GM18873 (cell line): ENCODE results near the gene C1GALT1C1L.
"Not testable (repeated sequence)": the region's sequence is repeated elsewhere in the genome, so short reads cannot be mapped to it uniquely, and the experiment has no call there.

Source experiments
- ATAC-seq: cut with Tn5 transposase; IDR thresholded peaks from one replicate; pipeline ENCODE4 v1.9.1; 2021; ENCODE audit warnings: mild to moderate bottlenecking, moderate library complexity, moderate number of reproducible peaks; ENCODE audit not compliant: unreplicated experiment, low FRiP score

Gene C1GALT1C1L

DNA sequence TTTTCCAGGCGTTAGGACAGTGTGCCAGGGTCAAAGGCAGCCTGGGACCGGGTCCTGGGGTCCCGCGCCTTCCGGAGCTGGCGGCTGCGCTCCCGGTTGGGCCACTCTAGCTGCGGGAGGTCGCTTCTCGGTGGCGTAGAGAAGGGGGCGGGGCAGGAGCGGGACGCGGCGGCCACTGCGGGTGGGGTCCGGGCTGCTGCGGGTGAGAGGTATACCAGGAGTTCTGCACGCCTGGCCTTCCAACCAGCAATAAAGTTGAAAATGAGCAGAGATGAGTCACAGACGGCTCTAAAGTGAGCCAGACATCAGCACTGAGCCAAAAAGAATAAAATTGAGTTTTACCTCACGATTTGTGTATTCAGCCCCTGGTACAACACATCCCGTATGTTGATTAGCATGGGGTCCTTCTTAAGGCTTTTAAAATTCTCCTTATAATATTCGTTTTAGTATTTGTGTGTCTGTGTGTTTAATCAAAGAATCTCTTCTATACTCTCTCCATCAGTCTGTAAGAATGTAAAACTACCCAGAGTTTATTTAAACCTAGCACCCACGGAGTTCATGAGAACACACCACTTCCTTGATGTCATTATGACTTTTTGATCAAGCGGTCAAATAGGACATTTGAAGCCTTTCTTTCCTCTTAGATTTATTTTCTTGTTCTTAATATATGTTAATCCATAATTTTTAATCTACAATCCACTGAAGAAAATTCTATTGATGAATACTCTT lies at the start of gene C1GALT1C1L:
Gene C1GALT1C1L, minus strand, starts transcription at position 108 of the 729 bp plus-strand sequence. Its CDS starts 107 bp downstream, at position 1.
- no peak for ATAC-seq

DNA sequence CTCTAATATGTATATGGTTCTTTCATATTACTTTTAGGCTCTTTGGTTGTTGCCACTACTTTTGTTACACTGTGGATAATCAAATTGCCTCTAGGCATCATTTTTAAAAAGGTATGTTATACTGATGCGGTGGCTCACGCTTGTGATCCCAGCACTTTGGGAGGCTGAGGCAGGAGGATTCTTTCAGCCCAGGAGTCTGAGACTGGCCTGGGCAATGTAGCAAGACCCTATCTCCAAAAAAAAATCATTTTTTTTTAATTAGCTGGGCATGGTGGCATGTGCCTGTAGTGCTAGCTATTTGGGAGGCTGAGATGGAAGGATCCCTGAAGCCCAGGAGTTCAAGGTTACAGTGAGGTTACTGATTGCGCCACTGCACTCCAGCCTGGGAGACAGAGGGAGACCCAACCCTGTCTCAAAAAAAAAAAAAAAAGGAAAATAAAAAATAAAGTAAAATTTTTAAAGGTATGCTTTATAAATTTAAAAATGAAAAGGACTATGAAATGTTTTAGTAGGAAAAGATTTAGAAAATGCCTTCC lies 49.5 kb upstream of the C1GALT1C1L start:
- no peak for ATAC-seq

DNA sequence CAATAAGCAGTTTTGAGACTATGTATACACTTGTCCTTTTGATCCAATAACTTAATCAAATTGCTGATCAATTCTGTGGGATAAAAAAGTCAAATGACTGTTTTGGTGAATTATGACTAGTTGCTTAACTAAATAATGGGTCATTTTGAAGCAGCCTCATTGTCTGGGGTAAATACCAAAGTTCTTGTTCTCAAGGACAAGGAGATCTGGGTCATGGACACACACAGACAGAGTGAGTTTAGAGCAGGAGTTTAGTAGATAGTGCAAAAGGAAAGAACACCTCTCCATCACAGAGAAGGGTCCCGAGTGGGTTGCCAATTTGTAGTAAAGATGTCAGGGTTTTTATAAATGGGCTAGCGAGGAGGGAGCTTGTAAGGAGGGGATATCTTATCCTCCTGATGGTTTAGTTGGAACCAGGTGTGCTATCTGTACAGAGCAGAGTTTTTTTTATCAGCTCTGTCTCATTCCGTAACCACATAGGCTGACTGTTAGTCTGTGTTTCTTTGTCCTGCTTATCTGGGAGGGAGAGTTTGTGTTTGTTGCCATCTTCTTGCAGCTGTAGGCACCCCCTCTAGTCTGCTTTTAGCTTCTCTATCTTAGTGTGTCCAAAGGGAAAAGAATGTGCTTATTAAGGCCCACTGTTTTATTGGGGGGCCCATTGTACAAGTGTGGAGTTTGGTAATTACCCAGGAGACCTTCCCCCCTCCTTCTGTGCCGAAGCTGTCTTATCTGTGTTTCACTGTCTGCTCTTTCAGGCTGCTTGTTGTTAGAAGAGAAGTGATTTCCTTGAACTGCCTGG lies 48.7 kb upstream of the C1GALT1C1L start:
- ATAC-seq: no peak

DNA sequence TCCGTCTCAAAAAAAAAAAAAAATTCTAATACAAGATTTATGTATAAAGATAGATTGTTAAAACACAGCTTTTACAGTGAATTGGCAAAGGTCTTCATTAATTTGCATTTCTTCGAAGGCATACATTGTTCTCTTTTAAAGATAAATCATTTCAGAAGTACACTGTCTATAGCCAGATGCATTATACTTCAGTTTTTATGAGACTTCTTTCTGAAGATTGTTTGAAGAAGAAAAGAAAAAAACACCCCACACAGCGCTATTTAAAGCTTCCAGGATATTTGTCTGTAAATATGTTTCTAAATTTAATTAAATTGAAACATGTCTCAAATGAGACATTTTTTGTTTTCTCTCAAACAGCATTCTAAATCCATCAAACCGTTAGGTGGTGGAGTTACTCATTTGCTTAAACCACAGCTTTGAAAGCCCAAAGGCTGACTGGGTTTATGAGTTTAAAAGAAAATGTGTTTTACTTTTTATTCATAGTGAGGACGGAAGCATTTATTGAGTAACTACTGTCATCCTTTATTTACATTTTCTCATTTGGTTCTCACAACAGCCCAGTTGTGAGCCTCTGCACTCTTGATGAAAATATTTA lies 42.4 kb upstream of the C1GALT1C1L start:
- ATAC-seq: no peak

DNA sequence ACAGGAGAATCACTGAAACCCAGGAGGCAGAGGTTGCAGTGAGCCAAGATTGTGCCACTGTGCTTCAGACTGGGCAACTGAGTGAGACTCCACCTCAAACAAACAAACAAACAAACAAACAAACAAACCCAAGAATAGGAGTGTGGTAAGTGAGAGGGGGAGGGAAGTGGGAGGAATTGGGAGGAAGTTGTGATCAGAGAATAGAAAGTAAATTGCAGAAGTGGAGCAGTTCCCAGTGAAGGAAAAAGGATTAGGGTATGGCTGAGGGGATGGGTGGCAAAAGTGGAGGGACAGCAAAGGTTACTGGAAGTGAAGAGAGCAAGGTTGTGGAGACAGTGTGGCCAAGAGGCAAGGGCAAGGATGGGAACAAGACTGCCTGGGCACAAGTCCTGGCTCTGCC lies 41.1 kb upstream of the C1GALT1C1L start:
- ATAC-seq: no peak

DNA sequence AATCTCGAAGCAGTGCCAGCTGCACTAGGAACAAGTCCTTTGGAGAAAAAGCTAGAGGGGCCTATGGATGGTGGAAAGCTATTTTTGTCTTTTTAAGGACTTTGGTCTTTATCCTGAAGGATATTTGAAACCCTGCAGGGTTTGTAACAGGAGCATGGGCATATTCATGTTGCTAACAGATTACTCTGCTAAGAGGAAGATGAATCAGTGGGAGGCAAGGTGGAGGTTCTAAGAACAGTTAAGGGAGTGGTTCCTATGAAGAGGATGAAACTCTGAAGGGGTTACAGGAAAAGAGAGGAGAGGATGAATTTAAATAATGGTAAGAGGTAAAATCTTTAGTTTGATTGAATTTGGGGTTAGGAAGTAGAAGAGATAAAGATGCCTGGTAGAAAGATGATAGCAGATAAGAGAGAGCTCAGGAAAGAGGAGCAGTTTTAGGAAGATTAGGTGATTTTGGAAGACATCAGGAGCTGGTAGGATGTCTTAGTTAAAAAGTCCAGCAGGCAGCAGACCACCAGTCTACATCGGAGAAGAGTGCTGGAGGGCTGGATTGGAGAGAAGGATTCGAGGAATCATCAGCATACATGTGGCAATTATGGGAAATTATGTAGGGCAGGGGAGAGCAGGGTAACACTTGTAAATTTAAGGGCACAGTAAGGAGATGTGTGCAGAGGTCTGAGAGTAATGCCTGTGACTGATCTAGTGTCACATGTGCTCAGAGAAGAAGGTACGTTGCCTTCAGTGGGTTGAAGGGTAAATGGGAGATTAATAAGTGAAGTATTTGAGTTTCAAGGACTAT lies 39.3 kb upstream of the C1GALT1C1L start:
- no peak for ATAC-seq

DNA sequence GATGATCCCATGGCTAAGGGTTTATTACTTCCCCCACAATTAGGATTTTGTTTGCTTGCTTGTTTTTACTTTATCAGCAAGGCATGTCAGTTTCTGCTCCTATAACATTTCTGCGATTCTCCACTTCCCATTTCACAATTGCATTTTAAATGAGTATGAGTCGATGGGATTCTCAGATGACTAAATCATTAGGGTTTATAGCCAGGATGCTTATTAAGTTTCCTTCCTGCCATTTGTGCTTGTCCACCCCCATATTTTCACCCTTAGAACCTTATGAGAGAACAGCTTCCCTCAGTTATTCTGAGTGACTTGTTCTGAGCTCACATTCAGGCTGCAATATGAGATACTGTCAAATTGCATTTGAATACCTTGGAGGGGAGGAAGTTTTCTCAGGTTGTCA lies 37.9 kb upstream of the C1GALT1C1L start:
- ATAC-seq: no peak

DNA sequence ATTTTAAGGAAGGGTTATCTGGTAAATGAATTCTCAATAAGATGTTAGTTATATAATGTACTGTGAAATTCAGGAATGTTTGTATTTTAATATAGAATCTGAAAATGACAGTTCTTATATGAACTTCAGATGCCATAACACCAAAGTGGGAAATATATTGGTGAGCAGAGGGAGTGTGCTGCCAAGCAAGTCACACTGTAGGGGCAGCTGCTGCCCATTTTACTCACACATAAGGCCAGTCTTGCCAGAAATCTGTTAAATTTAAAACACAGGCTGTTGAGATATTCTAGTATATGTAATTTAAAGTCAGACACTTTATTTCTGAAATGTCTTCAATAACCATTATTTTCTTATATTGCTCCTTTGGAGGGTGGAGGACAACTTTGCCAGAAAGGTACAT lies 34.6 kb upstream of the C1GALT1C1L start:
- no peak for ATAC-seq

DNA sequence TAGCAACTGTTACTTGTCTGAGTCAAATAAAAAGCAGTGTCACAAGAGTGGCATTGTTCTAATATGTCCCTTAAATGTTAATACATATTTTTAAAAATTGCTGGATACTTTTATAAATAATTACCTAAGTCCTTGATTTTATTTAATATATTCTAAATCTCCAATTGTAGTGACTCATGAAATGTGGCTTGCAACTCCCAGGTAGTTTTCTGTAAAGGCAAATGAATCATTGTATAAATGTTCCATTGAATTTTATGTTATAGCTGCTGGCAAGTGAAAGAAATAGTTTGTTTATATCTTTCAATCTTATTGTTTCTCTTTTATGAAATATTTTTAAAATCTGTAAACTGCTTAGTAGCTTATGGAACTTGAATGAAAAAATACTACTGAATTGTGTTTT lies 32.7 kb upstream of the C1GALT1C1L start:
- ATAC-seq: no peak

DNA sequence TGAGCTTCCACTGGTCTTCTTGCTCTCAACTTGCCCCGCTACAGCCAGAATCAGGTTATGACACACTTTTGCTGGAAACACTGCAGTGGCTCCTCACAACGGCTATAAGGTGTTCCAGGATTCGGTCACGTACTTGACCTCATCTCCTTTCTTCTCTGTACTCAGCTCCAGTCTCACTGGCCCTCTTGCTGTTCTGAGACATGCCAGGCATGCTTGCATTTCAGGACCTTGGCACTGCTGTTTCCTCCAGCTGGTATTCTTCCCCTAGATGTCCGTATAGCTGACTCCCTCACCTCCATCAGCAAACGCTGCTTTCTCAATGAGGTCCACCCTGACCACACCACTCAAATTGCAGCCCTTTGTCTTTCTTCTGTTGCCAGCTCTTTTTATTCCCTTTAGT lies 31.9 kb upstream of the C1GALT1C1L start:
- no peak for ATAC-seq

DNA sequence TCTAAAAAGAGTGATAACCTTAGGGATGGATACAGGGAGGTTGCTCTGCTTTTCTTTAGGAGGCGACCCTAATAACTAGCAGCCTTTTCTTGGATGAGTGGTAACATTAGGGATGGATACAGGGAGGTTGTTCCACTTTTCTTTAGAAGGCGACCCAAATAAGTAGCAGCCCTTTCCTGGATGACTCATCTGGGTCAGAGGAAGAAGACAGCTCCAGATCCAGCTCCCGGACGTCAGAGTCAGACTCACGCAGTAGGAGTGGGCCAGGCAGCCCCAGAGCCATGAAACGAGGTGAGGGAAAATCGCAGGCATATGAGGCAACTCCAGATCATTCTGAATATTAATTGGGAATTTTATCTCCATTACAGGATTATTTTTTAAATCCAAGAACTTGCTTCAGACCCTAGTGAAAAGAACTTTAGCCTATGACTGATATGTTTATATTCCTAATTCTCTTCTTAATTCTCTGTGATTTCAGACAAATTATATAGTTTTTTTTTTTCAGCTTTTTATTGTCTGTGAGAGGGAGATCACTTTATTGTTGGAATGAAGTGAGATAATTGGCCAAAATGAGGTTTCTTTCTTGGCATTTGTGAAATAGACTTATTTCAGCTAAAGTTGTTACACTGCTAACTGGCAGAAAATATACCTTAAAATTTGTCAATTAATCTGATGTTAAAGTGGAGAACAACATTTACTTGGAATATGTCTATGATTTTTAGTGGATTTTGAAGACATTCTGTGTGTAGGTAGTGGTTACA lies 31.2 kb upstream of the C1GALT1C1L start:
- no peak for ATAC-seq

DNA sequence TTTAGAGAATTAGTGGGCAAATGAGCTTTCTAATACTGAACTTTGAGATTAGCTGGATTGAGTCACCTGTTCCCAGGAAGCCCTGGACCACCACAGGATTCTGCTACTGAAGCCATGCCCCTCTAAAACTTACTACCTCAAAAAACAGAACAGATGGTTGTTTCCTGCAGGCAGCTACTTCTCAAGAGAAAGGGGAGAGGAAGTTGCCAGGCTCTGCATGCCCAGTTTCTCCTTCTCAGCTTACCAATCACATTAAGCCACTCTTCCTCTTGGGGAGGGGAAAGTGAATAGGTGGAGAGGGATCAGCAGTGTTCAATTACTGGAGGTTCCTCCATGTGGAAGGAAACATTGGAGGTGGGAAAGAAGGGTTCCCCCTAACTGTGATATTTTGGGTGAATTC lies 24.9 kb upstream of the C1GALT1C1L start:
- no peak for ATAC-seq

DNA sequence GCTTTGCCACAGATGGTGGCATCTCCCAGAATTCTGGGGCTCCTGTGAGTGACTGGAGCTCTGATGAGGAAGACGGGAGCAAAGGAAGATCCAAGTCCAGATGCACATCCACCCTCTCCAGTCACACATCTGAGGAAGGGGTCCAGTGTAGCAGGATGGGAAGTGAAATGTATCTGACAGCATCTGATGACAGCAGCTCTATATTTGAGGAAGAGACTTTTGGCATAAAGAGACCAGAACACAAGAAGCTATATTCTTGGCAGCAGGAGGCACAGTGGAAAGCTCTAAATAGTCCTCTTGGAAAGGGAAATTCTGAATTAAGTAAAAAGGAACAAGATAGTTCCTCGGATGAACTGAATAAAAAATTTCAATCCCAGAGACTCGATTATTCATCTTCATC lies 23.5 kb upstream of the C1GALT1C1L start:
- no peak for ATAC-seq

DNA sequence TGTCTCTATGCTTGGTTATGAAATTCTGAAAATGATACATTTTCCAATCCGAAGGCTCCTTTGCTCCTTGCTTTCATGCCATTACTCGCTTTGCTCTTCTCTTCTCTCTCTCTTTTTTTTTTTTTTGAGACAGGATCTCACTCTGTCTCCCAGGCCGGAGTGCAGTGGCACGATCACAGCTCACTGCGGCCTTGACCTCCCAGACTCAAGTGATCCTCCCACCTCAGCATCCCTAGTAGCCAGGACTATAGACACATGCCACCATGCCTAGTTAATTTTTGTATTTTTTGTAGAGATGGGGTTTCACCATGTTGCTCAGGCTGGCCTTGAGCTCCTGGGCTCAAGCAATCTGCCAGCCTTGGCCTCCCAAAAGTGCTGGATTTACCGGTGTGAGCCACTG lies 21.9 kb upstream of the C1GALT1C1L start:
- not testable (repeated sequence) for ATAC-seq

DNA sequence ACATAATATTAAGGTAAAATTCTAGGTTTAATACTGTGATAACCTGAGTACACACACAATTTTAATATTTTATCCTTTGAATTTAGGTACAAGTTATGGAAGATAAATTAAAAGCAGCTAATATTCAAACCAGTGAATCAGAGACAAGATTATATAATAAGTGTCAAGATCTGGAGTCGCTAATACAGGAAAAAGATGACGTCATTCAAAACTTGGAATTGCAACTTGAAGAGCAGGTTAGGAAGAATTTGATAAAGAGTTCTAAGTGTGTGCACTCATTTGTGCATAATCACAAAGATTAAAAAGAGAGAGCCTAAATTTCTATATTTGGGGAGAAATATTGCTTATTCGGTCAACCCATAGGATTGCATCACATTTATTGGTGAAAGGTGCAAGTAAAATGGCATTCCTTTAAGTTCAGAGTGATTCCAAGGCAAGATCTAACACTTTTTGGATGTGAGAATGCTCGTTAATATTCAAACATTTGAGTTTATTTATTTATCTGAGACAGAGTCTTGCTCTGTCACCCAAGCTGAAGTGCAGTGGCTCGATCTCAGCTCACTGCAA lies 16.3 kb upstream of the C1GALT1C1L start:
- no peak for ATAC-seq

DNA sequence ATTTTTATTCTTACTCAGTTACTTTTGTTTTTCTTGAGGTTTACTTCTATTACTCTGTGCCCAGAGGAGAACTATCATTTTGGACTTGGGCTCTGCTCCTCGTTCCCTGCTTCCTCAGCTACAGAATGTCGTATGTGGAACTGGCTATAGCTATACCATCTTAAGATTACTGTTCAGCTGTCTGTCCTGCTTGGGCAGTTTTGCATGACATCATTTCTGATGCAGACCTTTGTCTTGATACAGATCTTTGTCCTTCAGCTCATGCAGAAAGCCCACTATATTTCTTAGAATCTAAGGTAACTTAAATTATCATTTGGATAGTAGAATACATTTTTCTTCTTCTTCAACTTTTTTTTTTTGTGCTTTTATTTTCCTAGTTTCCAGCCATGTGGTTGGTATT lies 13.8 kb upstream of the C1GALT1C1L start:
- no peak for ATAC-seq

DNA sequence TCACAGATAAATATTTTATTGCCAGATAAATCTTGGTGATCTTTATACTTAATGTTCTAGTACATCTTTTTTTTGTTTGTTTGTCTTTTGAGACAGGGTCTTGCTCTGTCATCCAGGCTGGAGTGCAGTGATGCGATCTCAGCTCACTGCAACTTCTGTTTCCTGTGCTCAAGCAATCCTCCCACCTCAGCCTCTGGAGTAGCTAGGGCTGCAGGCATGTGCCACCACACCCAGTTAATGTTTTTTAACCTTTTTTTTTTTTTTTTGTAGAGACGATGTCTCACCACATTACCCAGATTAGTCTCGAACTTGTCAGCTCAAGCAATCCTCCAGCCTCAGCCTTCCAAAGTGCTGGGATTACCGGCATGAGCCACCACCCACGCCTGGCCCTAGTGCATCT lies 9.1 kb upstream of the C1GALT1C1L start:
- no peak for ATAC-seq

DNA sequence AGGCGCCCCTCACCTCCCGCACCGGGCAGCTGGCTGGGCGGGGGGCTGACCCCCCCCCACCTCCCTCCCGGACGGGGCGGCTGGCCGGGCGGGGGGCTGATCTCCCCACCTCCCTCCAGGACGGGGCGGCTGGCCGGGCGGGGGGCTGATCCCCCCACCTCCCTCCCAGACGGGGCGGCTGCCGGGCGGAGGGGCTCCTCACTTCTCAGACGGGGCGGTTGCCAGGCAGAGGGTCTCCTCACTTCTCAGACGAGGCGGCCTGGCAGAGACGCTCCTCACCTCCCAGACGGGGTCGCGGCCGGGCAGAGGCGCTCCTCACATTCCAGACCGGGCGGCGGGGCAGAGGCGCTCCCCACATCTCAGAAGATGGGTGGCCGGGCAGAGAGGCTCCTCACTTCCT lies 1.6 kb upstream of the C1GALT1C1L start:
- not testable (repeated sequence) for ATAC-seq

DNA sequence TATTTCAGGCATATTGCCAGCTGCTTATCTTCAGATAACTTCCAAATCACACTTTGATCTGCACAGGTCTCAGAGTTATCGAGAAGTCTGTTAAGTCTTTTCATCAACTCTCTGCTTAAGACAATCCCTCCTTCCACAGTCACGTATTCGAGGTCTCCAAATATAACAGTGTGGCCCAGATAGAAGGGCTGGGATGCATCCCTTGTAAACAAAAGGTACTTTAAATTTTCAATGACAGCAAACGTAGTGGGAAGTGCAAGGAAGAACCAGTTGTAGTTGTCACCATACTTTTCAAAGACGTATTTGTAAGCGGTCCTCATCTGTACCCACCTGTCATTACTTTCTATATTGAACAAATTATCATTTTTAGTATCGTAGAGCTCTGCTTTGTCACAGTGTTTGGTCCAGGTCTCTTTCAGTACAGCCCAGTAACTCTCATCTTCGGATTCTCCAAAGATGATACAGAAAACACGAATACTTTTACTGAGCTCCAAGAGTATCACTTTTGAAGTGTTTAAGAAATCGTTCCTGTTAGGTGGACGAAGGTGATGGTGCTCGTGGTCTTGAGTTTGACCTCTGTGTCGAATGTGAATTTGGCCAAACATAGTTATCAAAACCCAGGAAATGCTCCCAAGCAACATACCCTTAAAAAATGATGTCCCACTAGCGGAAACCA lies 445 bp downstream of the C1GALT1C1L start:
- no peak for ATAC-seq
